T1000 (cell line): Measurements from ENCODE around the gene DMKN.
"Not testable (repeated sequence)": the region's sequence is repeated elsewhere in the genome, so short reads cannot be mapped to it uniquely, and the experiment has no call there.

Experiments
- DNase-seq: peaks from one replicate; lab custom pipeline; 2025; ENCODE audit warnings: mixed read lengths; lab: John Stamatoyannopoulos, UW

DMKN gene

GRCh38 chr19:35497406-35497805 is 16.0 kb downstream of the DMKN start:
- DNase-seq: no peak

- no peak for DNase-seq
These were observed 18.1 kb downstream of the DMKN start for GRCh38 chr19:35495107-35496064.

- DNase-seq: no peak
These were observed 19.5 kb downstream of the DMKN start for GRCh38 chr19:35493971-35494370.

- DNase-seq: no peak
These were observed 21.6 kb downstream of the DMKN start for GRCh38 chr19:35491836-35492360.

GRCh38 chr19:35490364-35490763 is 23.1 kb downstream of the DMKN start, which contains the start of gene KRTDAP:
Gene KRTDAP (minus strand): TSS chr19:35490464. CDS start chr19:35490442, 22 bp downstream.
- DNase-seq: no peak

GRCh38 chr19:35488677-35489076 is 24.8 kb downstream of the DMKN start:
- DNase-seq: no peak

GRCh38 chr19:35487656-35488182 is 25.7 kb downstream of the DMKN start:
- no peak for DNase-seq

- DNase-seq: no peak
These were observed 27.2 kb downstream of the DMKN start for GRCh38 chr19:35486268-35486708.

- DNase-seq: no peak
These were observed 29.0 kb downstream of the DMKN start for GRCh38 chr19:35484252-35485036.

- no peak for DNase-seq
These were observed 30.4 kb downstream of the DMKN start for GRCh38 chr19:35483089-35483488.

GRCh38 chr19:35478794-35479677 is 34.4 kb downstream of the DMKN start:
- DNase-seq: no peak

- DNase-seq: no peak
These were observed 37.3 kb downstream of the DMKN start for GRCh38 chr19:35476149-35476548.

GRCh38 chr19:35474594-35474993 is 38.9 kb downstream of the DMKN start:
- DNase-seq: not testable (repeated sequence)

GRCh38 chr19:35474104-35474503 is 39.3 kb downstream of the DMKN start:
- no peak for DNase-seq

- DNase-seq: no peak
These were observed 41.5 kb downstream of the DMKN start for GRCh38 chr19:35471946-35472345.

GRCh38 chr19:35471075-35471474 is 42.4 kb downstream of the DMKN start:
- DNase-seq: not testable (repeated sequence)

GRCh38 chr19:35470128-35470527 is 43.3 kb downstream of the DMKN start:
- no peak for DNase-seq

GRCh38 chr19:35468637-35469036 is 44.8 kb downstream of the DMKN start:
- DNase-seq: no peak

GRCh38 chr19:35466259-35466658 is 47.2 kb downstream of the DMKN start:
- DNase-seq: no peak

- not testable (repeated sequence) for DNase-seq
These were observed 50.5 kb downstream of the DMKN start for GRCh38 chr19:35462956-35463355.

- no peak for DNase-seq
These were observed 50.9 kb downstream of the DMKN start for GRCh38 chr19:35462476-35462953.
